ENCODE results near the gene DPY19L3.

- no peak for TF ChIP-seq POLR2A (IDR thresholded peaks at IDR 0.05)
- TF ChIP-seq, protein P1, sequence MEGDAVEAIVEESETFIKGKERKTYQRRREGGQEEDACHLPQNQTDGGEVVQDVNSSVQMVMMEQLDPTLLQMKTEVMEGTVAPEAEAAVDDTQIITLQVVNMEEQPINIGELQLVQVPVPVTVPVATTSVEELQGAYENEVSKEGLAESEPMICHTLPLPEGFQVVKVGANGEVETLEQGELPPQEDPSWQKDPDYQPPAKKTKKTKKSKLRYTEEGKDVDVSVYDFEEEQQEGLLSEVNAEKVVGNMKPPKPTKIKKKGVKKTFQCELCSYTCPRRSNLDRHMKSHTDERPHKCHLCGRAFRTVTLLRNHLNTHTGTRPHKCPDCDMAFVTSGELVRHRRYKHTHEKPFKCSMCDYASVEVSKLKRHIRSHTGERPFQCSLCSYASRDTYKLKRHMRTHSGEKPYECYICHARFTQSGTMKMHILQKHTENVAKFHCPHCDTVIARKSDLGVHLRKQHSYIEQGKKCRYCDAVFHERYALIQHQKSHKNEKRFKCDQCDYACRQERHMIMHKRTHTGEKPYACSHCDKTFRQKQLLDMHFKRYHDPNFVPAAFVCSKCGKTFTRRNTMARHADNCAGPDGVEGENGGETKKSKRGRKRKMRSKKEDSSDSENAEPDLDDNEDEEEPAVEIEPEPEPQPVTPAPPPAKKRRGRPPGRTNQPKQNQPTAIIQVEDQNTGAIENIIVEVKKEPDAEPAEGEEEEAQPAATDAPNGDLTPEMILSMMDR (IDR thresholded peaks at IDR 0.05) = no peak
Observed at GRCh38 chr19:32427536-32427935, 22.0 kb downstream of the DPY19L3 start.
